Naive thymus-derived CD8-positive, alpha-beta T cell (primary cell): ENCODE results near the gene DNAJB6. TPM values are rescaled to one million over a fixed set of nuclear protein-coding genes. Genes with fewer than 3 reads are reported as not detected.
A peak's percentile ranks its signal among the peaks of the same experiment; 100 is the strongest.

Experiments
- ATAC-seq, 2 donors: fragments of 150-1000 bp; cut with Tn5 transposase in 1 of 2; sonication (Bioruptor Pico), chemical (Tn5 transposase) in 1 of 2; 1 replicate in 1 of 2; 2 replicates in 1 of 2; pipeline ENCODE4 v1.10.0; 2021; ENCODE audit warnings: mild to moderate bottlenecking in 2 of 2, moderate library complexity in 2 of 2
- POLR2A ChIA-PET: fragments of 350-600 bp; sonication (Branson Sonifier 250); formaldehyde crosslinking; loops from one replicate; lab custom pipeline; 2021; ENCODE audit warnings: antibody characterized with exemption; lab: Charles Lee
- DNase-seq, 10 donors: peaks; one replicate each; pipeline versions ENCODE4 v3.0.0 to v3.0.0-alpha.2; 2020 to 2022
- H3K27ac Mint-ChIP-seq, 10 donors: one replicate each; pipeline ENCODE4 v1.8.0; 2020 to 2022; ENCODE audit warnings: mild to moderate bottlenecking in 10 of 10, mixed read lengths in 10 of 10, moderate library complexity in 4 of 10, inconsistent platforms in 1 of 10
- H3K27me3 Mint-ChIP-seq, 5 donors: one replicate each; pipeline ENCODE4 v1.8.0; 2021 to 2022; ENCODE audit warnings: mixed read lengths in 5 of 5
- H3K36me3 Mint-ChIP-seq, 3 donors: one replicate each; pipeline ENCODE4 v1.8.0; 2020 to 2022; ENCODE audit warnings: mixed read lengths in 3 of 3, mild to moderate bottlenecking in 2 of 3, inconsistent platforms in 1 of 3
- H3K4me1 Mint-ChIP-seq, 4 donors: one replicate each; pipeline ENCODE4 v1.8.0; 2021 to 2022; ENCODE audit warnings: mixed read lengths in 4 of 4
- H3K4me3 Mint-ChIP-seq, 10 donors: one replicate each; pipeline ENCODE4 v1.8.0; 2020 to 2022; ENCODE audit warnings: mild to moderate bottlenecking in 10 of 10, mixed read lengths in 10 of 10, moderate library complexity in 6 of 10, inconsistent platforms in 1 of 10
- H3K9me3 Mint-ChIP-seq, 9 donors: one replicate each; pipeline ENCODE4 v1.8.0; 2020 to 2022; ENCODE audit warnings: mixed read lengths in 9 of 9, mild to moderate bottlenecking in 3 of 9, inconsistent platforms in 1 of 9, moderate library complexity in 1 of 9
- polyA plus RNA-seq, 3 donors: library from polyadenylated mRNA; unstranded; fragments of 300-500 nt; fragmentation: Illumina TruSeq; gene quantifications; one replicate each; pipeline ENCODE4 v1.2.3, GENCODE V29; 2021
- total RNA-seq, 8 experiments: library from RNA in 2 of 8; stranded (reverse) in 2 of 8; gene quantifications; one replicate each; pipeline ENCODE4 v1.2.3 and lab custom pipeline; 2021 to 2026

The DNAJB6 gene
- total and polyA plus RNA-seq, 5 experiments from 2014 or later, result 112 to 159 (median 115) TPM

DNA sequence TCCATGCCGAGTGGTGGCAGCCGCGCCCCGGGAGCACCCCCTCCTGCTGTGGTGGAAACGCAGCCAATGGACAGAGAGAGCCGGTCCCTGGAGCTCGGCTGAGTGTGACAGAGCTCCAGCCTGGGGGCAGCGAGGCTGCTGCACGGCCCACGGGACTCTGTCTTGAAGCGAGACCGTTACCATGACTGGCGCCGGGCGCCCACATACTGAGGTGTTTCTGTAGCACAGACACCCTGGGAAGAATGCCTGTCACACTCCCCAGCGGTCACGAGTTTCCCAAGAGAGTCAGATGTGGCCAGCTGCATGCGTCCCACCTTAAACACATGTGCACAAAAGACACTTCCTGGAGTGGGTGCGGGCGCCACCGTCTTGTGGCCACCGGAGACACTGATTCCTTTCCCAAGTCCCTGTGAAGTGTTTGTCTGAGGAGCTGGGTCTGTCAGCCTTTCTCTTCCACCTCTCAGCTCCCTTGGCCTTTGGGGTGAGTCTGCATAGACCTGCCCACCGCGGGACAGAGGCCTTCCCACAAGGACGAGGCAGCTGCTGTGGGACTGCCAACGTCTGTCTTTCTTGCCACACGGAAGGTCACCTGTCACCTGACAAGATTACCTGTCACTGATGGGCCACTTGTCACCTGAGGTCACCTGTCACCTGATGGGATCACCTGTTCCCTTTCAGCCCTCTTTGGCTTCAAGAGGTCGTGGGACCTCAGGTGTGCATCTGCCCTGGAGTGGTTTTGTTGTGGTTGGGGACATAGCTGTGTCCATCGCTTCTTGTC lies 94.6 kb downstream of the DNAJB6 start:
- Mint-ChIP-seq H3K9me3 (no peaks in the 10 kb centered on the region), H3K4me1 (peaks cover 12 to 19% (median 14%) of the 10 kb centered on the region in 4 donors), H3K4me3 (no peak overlapping the region), H3K27me3 (no peaks in the 10 kb centered on the region), H3K36me3 (no peaks in the 10 kb centered on the region), H3K27ac (no peak overlapping the region)
- POLR2A ChIA-PET, result interaction anchor here (1.6 kb wide), 1 partner anchor 34 kb away, joined by 4 read pairs; no protein-coding TSS in a partner anchor
- no peak for ATAC-seq
- DNase-seq, result peak in 1 of 10 donors; percentile 36

DNA sequence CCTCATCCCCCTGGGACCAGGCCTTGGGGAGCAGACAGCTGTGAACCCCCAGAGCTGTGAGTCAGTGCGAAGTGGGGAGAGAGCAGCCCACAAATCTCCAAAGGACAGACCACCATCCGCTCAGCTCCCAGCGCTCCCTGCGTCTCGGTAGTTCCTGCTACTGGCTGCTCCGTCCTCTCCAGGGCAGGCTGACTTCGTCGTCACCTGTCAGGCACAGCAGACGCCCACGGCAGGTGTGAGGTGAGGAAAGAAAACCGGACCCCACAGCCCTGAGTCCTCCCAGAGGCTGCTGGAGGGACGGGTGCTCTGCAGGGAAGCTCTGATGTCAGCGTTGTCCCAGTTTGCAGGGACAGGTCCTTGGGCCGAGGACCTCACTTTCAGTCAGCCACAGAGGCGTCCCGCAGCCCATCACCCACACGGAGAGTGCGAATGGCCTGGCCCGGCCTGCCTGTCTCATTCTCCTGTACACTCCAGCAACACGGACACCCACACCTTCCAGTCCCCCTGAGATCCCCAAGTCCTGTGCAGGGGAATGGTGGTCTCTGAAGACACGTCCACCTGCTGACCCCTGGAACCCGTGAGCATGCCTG lies 95.2 kb downstream of the DNAJB6 start:
- Mint-ChIP-seq H3K27me3 (no peaks in the 10 kb centered on the region), H3K36me3 (no peaks in the 10 kb centered on the region), H3K9me3 (no peaks in the 10 kb centered on the region), H3K4me1 (peaks cover 12 to 19% (median 14%) of the 10 kb centered on the region in 4 donors), H3K27ac (peak overlapping the region in 3 of 10 donors; percentile 46 to 80 (median 75)), H3K4me3 (peak overlapping the region in 6 of 10 donors; percentile 29 to 81 (median 47))
- POLR2A ChIA-PET, result interaction anchor here (0.5 to 1.6 kb wide), 2 partner anchors 33 to 444 kb away, joined by 3 to 4 read pairs; no protein-coding TSS in a partner anchor
- peak in 1 of 10 donors; percentile 60 for DNase-seq
- ATAC-seq, result no peak

DNA sequence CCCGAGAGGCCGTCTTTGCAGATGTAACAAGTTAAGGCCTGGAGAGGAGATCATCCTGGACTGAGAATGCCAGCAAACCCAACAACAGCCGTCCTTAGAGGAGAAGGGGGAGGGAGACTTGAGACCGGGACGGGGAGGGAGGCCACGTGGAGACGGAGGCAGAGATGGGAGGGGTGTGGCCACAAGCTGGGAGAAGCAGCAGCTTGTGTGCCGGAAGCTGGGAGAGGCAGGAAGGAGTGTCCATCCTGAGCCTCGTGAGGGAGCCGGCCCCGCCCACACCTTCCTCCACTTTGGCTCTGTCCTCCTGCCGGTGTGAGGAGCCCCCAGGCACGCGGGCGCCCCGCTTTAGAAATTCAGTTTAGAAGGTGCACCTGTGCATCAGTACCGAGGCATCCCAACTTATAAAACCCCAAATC lies 95.7 kb downstream of the DNAJB6 start:
- peak in 1 of 10 donors; percentile 61 for DNase-seq
- Mint-ChIP-seq H3K9me3 (no peaks in the 10 kb centered on the region), H3K27ac (peak overlapping the region in 6 of 10 donors; percentile 7 to 80 (median 64)), H3K4me1 (peaks cover 12 to 19% (median 14%) of the 10 kb centered on the region in 4 donors), H3K27me3 (no peaks in the 10 kb centered on the region), H3K36me3 (no peaks in the 10 kb centered on the region), H3K4me3 (peak overlapping the region in 7 of 10 donors; percentile 1 to 81 (median 51))
- POLR2A ChIA-PET, result interaction anchor here (0.5 to 0.7 kb wide), 2 partner anchors 43 to 443 kb away, joined by 3 read pairs; no protein-coding TSS in a partner anchor
- ATAC-seq, result peak; percentile 37 to 54

DNA sequence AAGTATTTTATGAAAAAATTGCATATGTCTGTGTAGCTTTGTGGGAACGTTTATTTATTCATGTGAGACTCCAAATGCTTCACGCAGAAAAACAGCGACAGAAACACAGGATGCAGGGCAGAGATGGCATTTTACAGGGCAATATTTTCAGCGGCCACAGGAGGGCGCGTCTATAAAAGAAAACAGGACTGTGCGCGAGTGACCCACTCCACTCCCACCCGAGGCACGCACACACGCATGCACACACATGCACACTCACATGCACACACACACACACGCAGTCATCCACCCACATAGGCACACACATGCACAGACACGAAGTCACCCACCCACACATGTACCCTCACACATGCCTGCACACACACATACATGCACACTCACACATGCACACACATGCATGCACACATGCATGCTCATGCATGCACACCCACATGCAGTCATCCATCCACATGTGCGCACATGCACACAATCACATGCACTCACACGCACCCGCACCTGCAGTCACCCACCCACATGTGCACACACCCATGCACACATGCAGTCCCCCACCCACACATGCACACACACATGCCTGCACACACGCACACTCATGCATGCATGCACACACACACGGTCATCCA lies 96.3 kb downstream of the DNAJB6 start:
- H3K9me3 Mint-ChIP-seq, result no peaks in the 10 kb centered on the region
- peak overlapping the region in 8 of 10 donors; percentile 2 to 81 (median 44) for H3K4me3 Mint-ChIP-seq
- peak; percentile 23 to 77 (median 59) for DNase-seq
- no peaks in the 10 kb centered on the region for H3K36me3 Mint-ChIP-seq
- ATAC-seq, result peak; percentile 81 to 84
- peaks cover 12 to 19% (median 14%) of the 10 kb centered on the region in 4 donors for H3K4me1 Mint-ChIP-seq
- H3K27me3 Mint-ChIP-seq, result no peaks in the 10 kb centered on the region
- H3K27ac Mint-ChIP-seq, result peak overlapping the region in 5 of 10 donors; percentile 7 to 66 (median 55)
- POLR2A ChIA-PET, result interaction anchor here (0.7 kb wide), 1 partner anchor 42 kb away, joined by 3 read pairs; no protein-coding TSS in a partner anchor

DNA sequence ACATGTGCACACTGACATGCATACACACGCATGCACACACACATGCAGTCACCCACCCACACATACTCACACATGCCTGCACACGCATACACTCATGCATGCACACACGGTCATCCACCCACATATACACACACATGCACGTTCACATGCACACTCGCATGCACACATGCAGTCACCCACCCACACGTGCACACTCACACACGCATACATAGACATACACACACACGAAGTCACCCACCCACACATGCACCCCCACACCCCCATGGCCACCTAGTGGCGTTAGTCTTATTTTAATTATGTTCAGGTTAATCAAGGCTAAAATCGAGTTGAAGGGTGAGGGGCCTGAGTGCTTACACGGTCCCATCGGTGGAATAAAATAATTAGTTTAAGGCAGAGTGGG lies 96.8 kb downstream of the DNAJB6 start:
- ATAC-seq (no peak), DNase-seq (no peak)
- peaks cover 12 to 19% (median 14%) of the 10 kb centered on the region in 4 donors for H3K4me1 Mint-ChIP-seq
- POLR2A ChIA-PET, result no interaction called here
- peak overlapping the region in 3 of 10 donors; percentile 2 to 26 (median 10) for H3K4me3 Mint-ChIP-seq
- no peaks in the 10 kb centered on the region for H3K9me3 Mint-ChIP-seq
- peak overlapping the region in 3 of 10 donors; percentile 46 to 76 (median 55) for H3K27ac Mint-ChIP-seq
- no peaks in the 10 kb centered on the region for H3K36me3 Mint-ChIP-seq
- H3K27me3 Mint-ChIP-seq, result no peaks in the 10 kb centered on the region

DNA sequence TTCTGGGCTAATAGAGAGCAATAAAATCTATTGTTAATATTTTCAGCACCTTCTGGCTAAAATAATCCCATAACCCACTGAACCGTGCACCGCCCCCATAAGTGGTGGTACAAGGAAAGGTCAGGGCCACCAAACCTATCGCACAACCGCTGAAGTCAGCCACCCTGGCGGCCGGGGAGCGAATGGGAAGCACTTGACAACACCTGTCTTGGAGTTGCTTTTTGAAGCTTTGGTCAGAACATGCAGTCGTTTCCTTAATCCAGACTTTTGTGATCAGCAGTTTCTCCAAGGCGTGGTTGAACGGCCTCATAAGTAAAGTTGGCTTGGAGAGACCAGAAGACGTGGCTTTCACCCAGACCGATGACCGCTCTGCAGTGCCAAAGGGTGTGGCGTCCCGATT lies 97.4 kb downstream of the DNAJB6 start:
- Mint-ChIP-seq H3K4me1 (peaks cover 13 to 19% (median 14%) of the 10 kb centered on the region in 4 donors), H3K4me3 (no peak overlapping the region), H3K27ac (no peak overlapping the region), H3K36me3 (no peaks in the 10 kb centered on the region), H3K9me3 (no peaks in the 10 kb centered on the region), H3K27me3 (peaks cover 0 to 2% (median 0%) of the 10 kb centered on the region in 5 donors)
- ATAC-seq (no peak), DNase-seq (no peak)
- POLR2A ChIA-PET, result interaction anchor here (0.7 kb wide), 1 partner anchor 37 kb away, joined by 5 read pairs; no protein-coding TSS in a partner anchor

DNA sequence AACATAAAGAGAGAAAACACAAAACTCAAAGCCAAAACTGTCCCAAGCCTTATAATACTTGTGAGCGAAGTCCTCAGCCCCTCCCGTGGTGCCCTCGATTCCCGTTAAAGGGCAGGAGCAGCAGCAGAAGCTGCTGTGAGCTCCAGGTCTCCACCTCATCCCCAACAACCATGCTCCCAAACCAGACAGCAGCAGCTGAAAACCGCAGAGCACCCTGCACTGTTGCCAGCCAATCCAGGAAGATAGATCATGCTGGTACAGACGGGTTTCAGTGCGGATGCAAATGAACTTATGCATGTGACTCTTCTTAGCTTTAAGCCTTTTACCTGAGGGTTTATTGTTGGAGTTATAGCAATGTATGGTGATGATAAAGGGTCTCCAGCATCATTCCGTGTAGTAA lies 97.9 kb downstream of the DNAJB6 start:
- Mint-ChIP-seq H3K27me3 (peaks cover 0 to 6% (median 0%) of the 10 kb centered on the region in 5 donors), H3K4me3 (no peak overlapping the region), H3K27ac (no peak overlapping the region), H3K9me3 (no peaks in the 10 kb centered on the region), H3K36me3 (no peaks in the 10 kb centered on the region), H3K4me1 (peaks cover 13 to 19% (median 16%) of the 10 kb centered on the region in 4 donors)
- POLR2A ChIA-PET, result interaction anchor here (0.7 kb wide), 1 partner anchor 37 kb away, joined by 5 read pairs; no protein-coding TSS in a partner anchor
- no peak for ATAC-seq
- DNase-seq, result no peak

DNA sequence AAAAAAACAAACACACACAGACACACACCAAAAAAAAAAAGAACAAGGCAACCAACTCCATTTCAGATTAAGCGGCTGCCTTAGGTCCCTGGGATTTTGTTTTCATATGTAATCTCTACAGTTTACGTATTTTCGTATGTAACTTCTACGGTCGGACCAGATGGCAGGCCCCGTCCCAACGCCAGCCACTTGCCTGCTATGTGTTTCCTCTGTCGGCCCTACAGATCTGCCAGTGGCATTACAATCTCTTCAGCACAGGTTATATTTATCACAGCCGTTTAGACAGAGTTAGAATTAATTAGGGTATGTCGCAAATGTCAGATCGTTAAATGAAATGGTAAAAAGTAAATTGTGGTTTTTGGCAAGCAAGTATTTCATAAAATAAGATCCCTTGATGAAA lies 99.3 kb downstream of the DNAJB6 start:
- no peak overlapping the region for H3K4me3 Mint-ChIP-seq
- H3K4me1 Mint-ChIP-seq, result peaks cover 13 to 19% (median 16%) of the 10 kb centered on the region in 4 donors
- no peaks in the 10 kb centered on the region for H3K9me3 Mint-ChIP-seq
- ATAC-seq (no peak), DNase-seq (peak in 1 of 10 donors; percentile 26)
- no peaks in the 10 kb centered on the region for H3K36me3 Mint-ChIP-seq
- H3K27me3 Mint-ChIP-seq, result peaks cover 0 to 13% (median 0%) of the 10 kb centered on the region in 5 donors
- H3K27ac Mint-ChIP-seq, result no peak overlapping the region
- POLR2A ChIA-PET, result no interaction called here

DNA sequence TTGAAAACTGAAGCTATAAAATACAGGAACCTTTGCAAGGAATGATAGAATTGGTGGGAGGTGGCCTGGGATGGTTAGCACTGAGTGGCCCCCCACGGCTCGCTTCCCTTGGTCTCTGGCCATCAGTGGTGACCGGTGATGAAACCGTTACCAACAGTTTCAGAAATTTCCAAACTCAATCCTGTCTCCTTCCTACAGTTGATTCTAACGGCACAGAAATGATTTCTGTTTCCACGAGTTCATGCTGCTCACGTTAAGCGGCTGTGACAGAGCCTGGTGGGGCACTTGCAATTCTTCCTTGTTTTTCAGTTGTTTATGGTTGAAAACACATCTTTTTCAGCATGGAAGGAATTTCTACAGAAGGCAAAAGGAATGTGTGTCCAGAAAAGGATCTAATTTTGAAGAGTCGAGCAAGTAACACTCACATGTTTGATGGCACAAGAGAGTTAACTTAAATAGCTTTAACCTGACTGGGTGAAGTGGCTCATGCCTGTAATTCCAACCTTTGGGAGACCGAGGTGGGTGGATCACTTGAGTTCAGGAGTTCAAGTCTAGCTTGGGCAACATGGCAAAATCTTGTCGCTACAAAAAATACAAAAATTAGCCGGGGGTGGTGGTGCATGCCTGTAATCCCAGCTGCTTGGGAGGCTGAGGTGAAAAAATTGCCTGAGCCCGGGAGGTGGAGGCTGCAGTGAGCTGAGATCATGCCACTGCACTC lies 100.1 kb downstream of the DNAJB6 start:
- Mint-ChIP-seq H3K4me3 (no peak overlapping the region), H3K36me3 (no peaks in the 10 kb centered on the region), H3K9me3 (no peaks in the 10 kb centered on the region), H3K27me3 (peaks cover 0 to 13% (median 0%) of the 10 kb centered on the region in 5 donors), H3K4me1 (peaks cover 13 to 19% (median 16%) of the 10 kb centered on the region in 4 donors), H3K27ac (no peak overlapping the region)
- ATAC-seq (no peak), DNase-seq (no peak)
- POLR2A ChIA-PET, result no interaction called here

DNA sequence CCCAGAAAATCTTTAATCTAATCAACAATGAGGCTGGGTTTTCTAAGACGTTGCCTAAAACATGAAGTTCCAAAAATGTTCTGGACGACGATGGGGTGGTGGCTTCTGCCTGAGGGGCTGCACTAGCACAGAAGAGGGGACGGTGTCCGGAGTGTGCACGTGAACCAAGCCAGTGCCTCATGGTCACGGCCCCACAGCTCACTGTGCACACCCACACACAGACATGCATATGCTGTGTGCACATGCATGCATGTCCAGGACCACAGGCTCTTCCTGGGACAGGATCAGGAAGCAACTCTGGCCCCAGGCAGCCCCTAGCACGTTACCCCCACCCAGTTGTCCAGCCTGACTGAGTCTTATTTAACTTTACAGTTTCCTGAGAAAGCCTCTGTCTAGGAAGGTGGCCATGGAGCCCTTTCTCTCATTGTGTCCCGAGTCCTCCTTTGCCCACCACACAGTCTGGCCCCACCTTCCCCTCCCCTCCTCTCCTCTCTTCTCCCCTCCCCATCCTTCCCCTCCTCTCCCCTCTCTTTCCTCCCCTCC lies 100.8 kb downstream of the DNAJB6 start:
- H3K4me1 Mint-ChIP-seq, result peaks cover 9 to 15% (median 13%) of the 10 kb centered on the region in 4 donors
- no peak overlapping the region for H3K27ac Mint-ChIP-seq
- no peaks in the 10 kb centered on the region for H3K36me3 Mint-ChIP-seq
- peaks cover 0 to 13% (median 0%) of the 10 kb centered on the region in 5 donors for H3K27me3 Mint-ChIP-seq
- no peaks in the 10 kb centered on the region for H3K9me3 Mint-ChIP-seq
- POLR2A ChIA-PET, result no interaction called here
- H3K4me3 Mint-ChIP-seq, result no peak overlapping the region
- DNase-seq, result no peak
- no peak for ATAC-seq

DNA sequence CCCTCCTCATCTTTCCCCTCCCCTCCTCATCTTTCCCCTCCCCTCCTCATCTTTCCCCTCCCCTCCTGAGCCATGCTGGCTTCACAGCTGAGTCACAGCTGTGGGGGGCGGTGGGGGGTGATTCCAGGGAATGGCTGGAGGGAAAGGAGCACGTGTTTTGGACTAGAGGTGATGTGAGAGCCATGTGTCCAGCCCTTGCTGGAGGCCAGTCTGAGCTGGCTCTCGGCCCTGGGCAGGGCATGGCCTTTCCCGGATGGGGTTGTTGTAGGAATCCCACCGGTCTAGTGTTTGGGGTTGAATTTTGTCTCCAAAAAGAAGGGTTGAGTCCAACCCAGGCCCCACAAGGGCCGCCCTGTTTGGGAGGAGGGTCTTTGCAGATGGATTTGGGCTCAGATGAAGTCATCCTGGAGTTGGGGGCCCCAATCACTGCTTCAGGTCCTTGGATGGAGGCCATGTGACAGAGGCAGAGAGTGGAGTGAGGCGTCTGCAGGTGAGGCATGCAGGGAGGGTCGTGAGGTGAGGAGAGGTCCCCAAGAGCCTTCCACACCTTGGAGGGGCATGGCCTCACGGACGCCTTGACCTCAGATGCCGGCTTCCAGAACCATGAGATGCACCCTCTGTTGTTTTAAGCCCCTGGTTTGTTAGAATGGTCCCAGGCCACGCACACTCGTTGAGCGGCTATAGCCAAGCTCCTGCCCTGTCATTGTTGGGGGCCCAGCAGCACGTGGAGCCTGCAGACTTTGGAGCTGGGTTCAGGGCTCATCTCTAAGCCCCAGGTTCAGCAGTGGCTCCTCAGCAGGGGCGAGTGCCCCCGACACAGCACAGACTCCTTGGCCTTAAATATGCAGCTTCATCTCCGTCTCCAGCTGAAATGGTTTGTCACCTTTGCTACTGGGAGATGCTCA lies 101.6 kb downstream of the DNAJB6 start:
- Mint-ChIP-seq H3K4me3 (no peak overlapping the region), H3K27ac (no peak overlapping the region), H3K4me1 (peaks cover 3 to 8% (median 5%) of the 10 kb centered on the region in 4 donors), H3K9me3 (no peaks in the 10 kb centered on the region), H3K27me3 (peaks cover 0 to 13% (median 0%) of the 10 kb centered on the region in 5 donors), H3K36me3 (no peaks in the 10 kb centered on the region)
- ATAC-seq (no peak), DNase-seq (peak in 1 of 10 donors; percentile 44)
- POLR2A ChIA-PET, result interaction anchor here (0.7 kb wide), 1 partner anchor 33 kb away, joined by 4 read pairs; no protein-coding TSS in a partner anchor
